SK-N-SH treated with all-trans-retinoic acid at 6 μM for 48 hours (cell line): ENCODE results near the gene PPP2R1B.
A peak's percentile ranks its signal among the peaks of the same experiment; 100 is the strongest.

Experiments
- ATAC-seq: fragments of 200-7000 bp; cut with Tn5 transposase; 3 replicates; pipeline ENCODE4 v1.9.1; 2020; ENCODE audit warnings: mild to moderate bottlenecking, moderate library complexity
- ARNTL ChIP-seq: fragments of 450-650 bp; formaldehyde crosslinking; IDR thresholded peaks from 2 replicates; pipeline ENCODE4 v1.5.0; 2020; ENCODE audit warnings: low read depth, mild to moderate bottlenecking, moderate library complexity, borderline replicate concordance
- ESRRG ChIP-seq: fragments of 250-450 bp; sonication (Bioruptor Pico); IDR thresholded peaks from 2 replicates; pipeline ENCODE4 v1.6.1; 2021; ENCODE audit warnings: mild to moderate bottlenecking
- GLIS3 ChIP-seq: fragments of 250-450 bp; sonication (Bioruptor Pico); IDR thresholded peaks from 2 replicates; pipeline ENCODE4 v1.5.0; 2020; ENCODE audit warnings: mild to moderate bottlenecking, moderate library complexity
- ISL1 ChIP-seq: fragments of 250-450 bp; sonication (Bioruptor Pico); IDR thresholded peaks from 2 replicates; pipeline ENCODE4 v2.1.2; 2022; ENCODE audit warnings: mild to moderate bottlenecking, moderate library complexity
- OSR1 ChIP-seq: fragments of 250-450 bp; sonication (Bioruptor Pico); IDR thresholded peaks from 2 replicates; pipeline ENCODE4 v1.8.0; 2022; ENCODE audit warnings: moderate library complexity, mild to moderate bottlenecking, inconsistent platforms
- PATZ1 ChIP-seq: fragments of 250-450 bp; sonication (Bioruptor Pico); IDR thresholded peaks from 2 replicates; pipeline ENCODE4 v1.8.0; 2020; ENCODE audit warnings: mild to moderate bottlenecking, moderate library complexity, borderline replicate concordance
- POU6F1 ChIP-seq: fragments of 250-450 bp; sonication (Bioruptor Pico); IDR thresholded peaks from 2 replicates; pipeline ENCODE4 v1.8.0; 2021; ENCODE audit warnings: low read depth, mild to moderate bottlenecking, moderate library complexity, borderline replicate concordance
- PPARA ChIP-seq: fragments of 250-450 bp; sonication (Bioruptor Pico); IDR thresholded peaks from 2 replicates; pipeline ENCODE4 v1.5.0; 2020; ENCODE audit warnings: mild to moderate bottlenecking, borderline replicate concordance
- TCF4 ChIP-seq: fragments of 250-450 bp; sonication (Bioruptor Pico); IDR thresholded peaks from 2 replicates; pipeline ENCODE4 v1.8.0; 2021; ENCODE audit warnings: mild to moderate bottlenecking, moderate library complexity, borderline replicate concordance
- TOX ChIP-seq: fragments of 250-450 bp; sonication (Bioruptor Pico); IDR thresholded peaks from 2 replicates; pipeline ENCODE4 v1.8.0; 2021; ENCODE audit warnings: mild to moderate bottlenecking, moderate library complexity, borderline replicate concordance
- ZC3H10 ChIP-seq: fragments of 250-450 bp; sonication (Bioruptor Pico); IDR thresholded peaks from 2 replicates; pipeline ENCODE4 v1.5.1; 2021; ENCODE audit warnings: mild to moderate bottlenecking, moderate library complexity
- ZFP3 ChIP-seq: fragments of 250-450 bp; sonication (Bioruptor Pico); IDR thresholded peaks from 2 replicates; pipeline ENCODE4 v1.5.0; 2020; ENCODE audit warnings: mild to moderate bottlenecking, moderate library complexity
- ZFP30 ChIP-seq: fragments of 450-650 bp; formaldehyde crosslinking; IDR thresholded peaks from 2 replicates; pipeline ENCODE4 v1.5.0; 2022; ENCODE audit warnings: mild to moderate bottlenecking, moderate library complexity
- ZNF565 ChIP-seq: fragments of 450-650 bp; formaldehyde crosslinking; conservative IDR thresholded peaks from 2 replicates; pipeline ENCODE4 v1.5.0; 2020; ENCODE audit warnings: low read depth, mild to moderate bottlenecking, moderate library complexity
- ZNF70 ChIP-seq: fragments of 450-650 bp; formaldehyde crosslinking; IDR thresholded peaks from 2 replicates; pipeline ENCODE4 v1.5.0; 2020; ENCODE audit warnings: mild to moderate bottlenecking, moderate library complexity
- TF ChIP-seq, protein P1 (sequence below): fragments of 250-450 bp; sonication (Bioruptor Pico); IDR thresholded peaks from 2 replicates; pipeline ENCODE4 v1.5.1; 2020; ENCODE audit warnings: low read depth, mild to moderate bottlenecking, moderate library complexity
- TF ChIP-seq, protein P2 (sequence below): fragments of 250-450 bp; sonication (Bioruptor Pico); IDR thresholded peaks from 2 replicates; pipeline ENCODE4 v1.5.1; 2021; ENCODE audit warnings: mild to moderate bottlenecking, moderate library complexity
- TF ChIP-seq, protein P3 (sequence below): fragments of 250-450 bp; sonication (Bioruptor Pico); IDR thresholded peaks from 2 replicates; pipeline ENCODE4 v1.5.0; 2020; ENCODE audit warnings: mild to moderate bottlenecking, moderate library complexity

Gene PPP2R1B

DNA sequence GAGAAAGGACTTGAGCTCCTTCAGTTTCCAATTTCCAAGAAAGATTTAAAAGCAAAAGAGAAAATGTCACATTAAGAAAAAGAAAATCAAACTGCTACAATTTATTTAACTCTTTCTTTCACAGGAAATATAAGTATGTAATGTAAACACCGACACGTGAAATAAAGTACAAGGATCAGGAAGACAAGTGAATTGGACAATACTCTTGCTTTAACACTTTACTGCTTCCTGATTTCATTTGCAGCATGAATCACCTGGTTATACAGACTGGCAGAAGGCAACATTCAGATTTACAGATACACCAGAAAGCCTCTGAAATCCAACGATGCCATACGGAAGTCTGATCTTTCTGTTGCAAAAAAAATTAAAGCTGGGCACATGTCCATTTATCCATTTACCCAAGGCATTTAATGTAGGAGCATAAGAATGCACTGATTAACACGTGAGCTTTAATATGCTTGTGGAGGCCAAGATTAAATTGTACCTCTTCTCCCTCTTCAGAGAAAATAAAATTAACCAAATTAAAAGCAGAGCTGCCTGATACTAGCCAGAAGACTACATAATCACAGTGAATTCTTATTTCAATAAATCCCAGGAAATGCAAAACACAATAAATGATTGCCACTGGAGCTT lies 16.0 kb upstream of the PPP2R1B start (continued):
- TF ChIP-seq ZFP3 (CRISPR knock-in tag) (peak; percentile 64), ZNF565 (no peak), ARNTL (CRISPR knock-in tag) (peak; percentile 74; the same call in 1 of the 2 replicates), POU6F1 (CRISPR knock-in tag) (peak; percentile 37; the same call in 1 of the 2 replicates), PATZ1 (CRISPR knock-in tag) (peak; percentile 79; the same call in 1 of the 2 replicates), PPARA (CRISPR knock-in tag) (no peak), ZNF70 (CRISPR knock-in tag) (no peak), ISL1 (CRISPR knock-in tag) (peak; percentile 96), GLIS3 (CRISPR knock-in tag) (no peak), ESRRG (no peak), ZFP30 (CRISPR knock-in tag) (no peak), OSR1 (CRISPR knock-in tag) (no peak)
- TF ChIP-seq, protein P1, sequence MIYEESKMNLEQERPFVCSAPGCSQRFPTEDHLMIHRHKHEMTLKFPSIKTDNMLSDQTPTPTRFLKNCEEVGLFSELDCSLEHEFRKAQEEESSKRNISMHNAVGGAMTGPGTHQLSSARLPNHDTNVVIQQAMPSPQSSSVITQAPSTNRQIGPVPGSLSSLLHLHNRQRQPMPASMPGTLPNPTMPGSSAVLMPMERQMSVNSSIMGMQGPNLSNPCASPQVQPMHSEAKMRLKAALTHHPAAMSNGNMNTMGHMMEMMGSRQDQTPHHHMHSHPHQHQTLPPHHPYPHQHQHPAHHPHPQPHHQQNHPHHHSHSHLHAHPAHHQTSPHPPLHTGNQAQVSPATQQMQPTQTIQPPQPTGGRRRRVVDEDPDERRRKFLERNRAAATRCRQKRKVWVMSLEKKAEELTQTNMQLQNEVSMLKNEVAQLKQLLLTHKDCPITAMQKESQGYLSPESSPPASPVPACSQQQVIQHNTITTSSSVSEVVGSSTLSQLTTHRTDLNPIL (CRISPR knock-in tag), result peak; percentile 58; the same call in 1 of the 2 replicates

DNA sequence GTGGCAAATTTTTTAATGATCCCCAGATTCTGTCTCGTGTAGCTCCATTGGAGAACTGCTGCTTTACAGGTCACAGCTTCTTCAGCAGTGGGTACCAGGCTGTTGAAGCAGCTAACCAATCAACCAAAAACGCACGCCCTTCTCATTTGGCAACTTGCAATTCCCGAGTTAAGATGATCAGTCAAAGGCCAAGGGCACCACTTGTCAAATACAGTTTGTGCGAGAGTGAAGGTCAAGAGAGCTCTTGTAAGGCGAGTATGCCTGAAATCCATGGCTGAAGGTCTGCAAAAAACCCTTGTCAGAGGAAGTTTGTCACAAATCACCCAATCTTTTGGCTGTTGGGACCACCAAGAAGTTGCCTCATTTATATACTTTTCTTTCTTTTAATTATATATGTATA lies 12.9 kb upstream of the PPP2R1B start:
- no peak for ATAC-seq
- TF ChIP-seq ZFP30 (CRISPR knock-in tag), result no peak
- no peak for TF ChIP-seq ZC3H10
- no peak for TF ChIP-seq POU6F1 (CRISPR knock-in tag)
- TF ChIP-seq ZNF565, result no peak
- TF ChIP-seq PPARA (CRISPR knock-in tag), result no peak
- no peak for TF ChIP-seq ZNF70 (CRISPR knock-in tag)
- no peak for TF ChIP-seq TOX
- no peak for TF ChIP-seq ISL1 (CRISPR knock-in tag)
- TF ChIP-seq, protein P2, sequence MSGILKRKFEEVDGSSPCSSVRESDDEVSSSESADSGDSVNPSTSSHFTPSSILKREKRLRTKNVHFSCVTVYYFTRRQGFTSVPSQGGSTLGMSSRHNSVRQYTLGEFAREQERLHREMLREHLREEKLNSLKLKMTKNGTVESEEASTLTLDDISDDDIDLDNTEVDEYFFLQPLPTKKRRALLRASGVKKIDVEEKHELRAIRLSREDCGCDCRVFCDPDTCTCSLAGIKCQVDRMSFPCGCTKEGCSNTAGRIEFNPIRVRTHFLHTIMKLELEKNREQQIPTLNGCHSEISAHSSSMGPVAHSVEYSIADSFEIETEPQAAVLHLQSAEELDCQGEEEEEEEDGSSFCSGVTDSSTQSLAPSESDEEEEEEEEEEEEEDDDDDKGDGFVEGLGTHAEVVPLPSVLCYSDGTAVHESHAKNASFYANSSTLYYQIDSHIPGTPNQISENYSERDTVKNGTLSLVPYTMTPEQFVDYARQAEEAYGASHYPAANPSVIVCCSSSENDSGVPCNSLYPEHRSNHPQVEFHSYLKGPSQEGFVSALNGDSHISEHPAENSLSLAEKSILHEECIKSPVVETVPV (CRISPR knock-in tag), result no peak
- TF ChIP-seq, protein P1 (CRISPR knock-in tag), result no peak
- TF ChIP-seq GLIS3 (CRISPR knock-in tag), result no peak
- TF ChIP-seq ESRRG, result no peak
- TF ChIP-seq, protein P3, sequence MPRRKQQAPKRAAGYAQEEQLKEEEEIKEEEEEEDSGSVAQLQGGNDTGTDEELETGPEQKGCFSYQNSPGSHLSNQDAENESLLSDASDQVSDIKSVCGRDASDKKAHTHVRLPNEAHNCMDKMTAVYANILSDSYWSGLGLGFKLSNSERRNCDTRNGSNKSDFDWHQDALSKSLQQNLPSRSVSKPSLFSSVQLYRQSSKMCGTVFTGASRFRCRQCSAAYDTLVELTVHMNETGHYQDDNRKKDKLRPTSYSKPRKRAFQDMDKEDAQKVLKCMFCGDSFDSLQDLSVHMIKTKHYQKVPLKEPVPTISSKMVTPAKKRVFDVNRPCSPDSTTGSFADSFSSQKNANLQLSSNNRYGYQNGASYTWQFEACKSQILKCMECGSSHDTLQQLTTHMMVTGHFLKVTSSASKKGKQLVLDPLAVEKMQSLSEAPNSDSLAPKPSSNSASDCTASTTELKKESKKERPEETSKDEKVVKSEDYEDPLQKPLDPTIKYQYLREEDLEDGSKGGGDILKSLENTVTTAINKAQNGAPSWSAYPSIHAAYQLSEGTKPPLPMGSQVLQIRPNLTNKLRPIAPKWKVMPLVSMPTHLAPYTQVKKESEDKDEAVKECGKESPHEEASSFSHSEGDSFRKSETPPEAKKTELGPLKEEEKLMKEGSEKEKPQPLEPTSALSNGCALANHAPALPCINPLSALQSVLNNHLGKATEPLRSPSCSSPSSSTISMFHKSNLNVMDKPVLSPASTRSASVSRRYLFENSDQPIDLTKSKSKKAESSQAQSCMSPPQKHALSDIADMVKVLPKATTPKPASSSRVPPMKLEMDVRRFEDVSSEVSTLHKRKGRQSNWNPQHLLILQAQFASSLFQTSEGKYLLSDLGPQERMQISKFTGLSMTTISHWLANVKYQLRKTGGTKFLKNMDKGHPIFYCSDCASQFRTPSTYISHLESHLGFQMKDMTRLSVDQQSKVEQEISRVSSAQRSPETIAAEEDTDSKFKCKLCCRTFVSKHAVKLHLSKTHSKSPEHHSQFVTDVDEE (CRISPR knock-in tag), result no peak
- no peak for TF ChIP-seq TCF4 (CRISPR knock-in tag)
- TF ChIP-seq, all 23 proteins: peak for 0
